ENCODE measurements around the gene RMND5A. TPM values are rescaled to one million over a fixed set of nuclear protein-coding genes. Genes with fewer than 3 reads are reported as not detected.

Gene RMND5A
- total and polyA plus RNA-seq, 12 donors, result 23.4 to 152 (median 105) TPM

- Histone ChIP-seq H3K9me3 (no peaks in the 10 kb centered on the region), H3K4me3 (peak overlapping the region in 1 of 10 donors; percentile 56), H3K36me3 (no peaks in the 10 kb centered on the region), H3K27me3 (peaks cover 0 to 68% (median 47%) of the 10 kb centered on the region in 7 donors), H3K4me1 (peaks cover 2 to 30% (median 19%) of the 10 kb centered on the region in 9 donors), H3K27ac (peak overlapping the region in 1 of 10 donors; percentile 67)
- TF ChIP-seq CTCF (IDR thresholded peaks at IDR 0.05), result no peak
- no peak for ATAC-seq
- 24 to 33% methylated on average over 43 of the region's 43 CpGs for WGBS, 2 donors
- no peak for DNase-seq
- intact Hi-C loops (cut with DNase I), result loop anchor here in 1 of 10 donors (5.0 kb wide), 1 partner anchor 42 kb away; no protein-coding TSS in a partner anchor
These were observed 89.5 kb downstream of the RMND5A start for GRCh38 chr2:86809481-86810121.

DNA sequence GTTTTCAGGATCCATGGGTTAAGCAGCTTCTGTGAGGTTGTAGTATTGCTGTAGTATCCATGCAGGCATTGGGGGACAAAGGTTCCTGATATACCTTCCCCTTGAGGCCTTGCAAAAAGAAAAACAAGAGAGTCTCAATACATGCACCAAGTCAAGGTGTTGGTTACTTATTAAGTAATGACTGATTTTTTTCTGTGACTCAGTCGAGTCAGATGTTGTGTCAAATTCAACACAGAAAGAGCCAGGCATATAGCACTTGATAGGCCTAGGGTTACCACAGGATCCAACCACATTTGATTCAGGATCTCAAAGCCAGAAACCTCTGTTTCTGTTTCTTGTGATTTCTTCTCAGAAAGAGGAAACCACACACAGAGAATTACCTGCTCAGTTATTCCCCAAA, 95.5 kb downstream of the RMND5A start:
- Histone ChIP-seq H3K27ac (no peak overlapping the region), H3K27me3 (peaks cover 0 to 57% (median 25%) of the 10 kb centered on the region in 7 donors), H3K4me3 (no peak overlapping the region), H3K4me1 (no peaks in the 10 kb centered on the region), H3K36me3 (no peaks in the 10 kb centered on the region), H3K9me3 (no peaks in the 10 kb centered on the region)
- intact Hi-C loops (cut with DNase I), result no loop called here
- no peak for ATAC-seq
- TF ChIP-seq CTCF (IDR thresholded peaks at IDR 0.05), result no peak
- WGBS, 2 donors, result 77 to 79% methylated on average over 1 of the region's 1 CpG
- DNase-seq, result no peak

DNA sequence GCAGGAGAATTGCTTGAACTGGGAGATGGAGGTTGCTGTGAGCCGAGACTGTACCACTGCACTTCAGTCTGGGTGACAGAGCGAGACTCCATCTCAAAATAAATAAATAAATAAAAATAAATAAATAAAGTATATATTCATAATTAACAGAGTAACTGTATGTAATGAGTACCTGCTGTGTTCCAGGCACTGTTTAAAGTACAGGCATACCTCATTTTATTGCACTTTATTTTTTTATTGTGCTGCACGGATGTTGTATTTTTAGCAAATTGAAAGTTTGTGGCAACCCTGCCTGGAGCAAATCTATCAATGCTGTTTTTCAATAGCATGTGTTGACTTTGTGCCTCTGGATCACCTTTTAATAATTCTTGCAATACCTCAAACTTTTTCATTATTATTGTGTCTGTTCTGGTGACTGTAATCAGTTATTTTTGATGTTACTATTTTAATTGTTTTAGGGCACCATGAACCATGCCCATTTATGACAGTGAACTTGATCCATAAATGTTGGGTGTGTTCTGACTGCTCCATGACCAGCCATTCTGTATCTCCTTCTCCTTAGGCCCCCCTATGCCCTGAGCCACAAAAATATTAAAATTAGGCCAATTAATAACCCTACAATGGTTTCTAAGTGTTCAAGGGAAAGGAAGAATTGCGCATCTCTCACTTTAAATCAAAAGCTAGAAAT, 98.2 kb downstream of the RMND5A start:
- Histone ChIP-seq H3K4me3 (no peak overlapping the region), H3K4me1 (no peaks in the 10 kb centered on the region), H3K36me3 (no peaks in the 10 kb centered on the region), H3K27me3 (peaks cover 0 to 35% (median 6%) of the 10 kb centered on the region in 7 donors), H3K27ac (no peak overlapping the region), H3K9me3 (peaks cover 0 to 12% (median 6%) of the 10 kb centered on the region in 11 donors)
- WGBS, 2 donors, result 92 to 96% methylated on average over 4 of the region's 4 CpGs
- DNase-seq (no peak), ATAC-seq (no peak)
- TF ChIP-seq CTCF (IDR thresholded peaks at IDR 0.05), result no peak
- intact Hi-C loops (cut with DNase I), result no loop called here

- DNase-seq (no peak), ATAC-seq (no peak)
- H3K36me3 ChIP-seq, result no peaks in the 10 kb centered on the region
- WGBS, 2 donors, result 89 to 96% methylated on average over 2 of the region's 2 CpGs
- H3K4me1 ChIP-seq, result no peaks in the 10 kb centered on the region
- H3K9me3 ChIP-seq, result peaks cover 0 to 14% (median 6%) of the 10 kb centered on the region in 11 donors
- intact Hi-C loops (cut with DNase I), result no loop called here
- no peak overlapping the region for H3K27ac ChIP-seq
- no peak overlapping the region for H3K4me3 ChIP-seq
- peaks cover 0 to 28% (median 6%) of the 10 kb centered on the region in 7 donors for H3K27me3 ChIP-seq
- TF ChIP-seq CTCF (IDR thresholded peaks at IDR 0.05), result no peak
These were observed 98.9 kb downstream of the RMND5A start for GRCh38 chr2:86818957-86819356.

Measured in heart right ventricle (tissue), 16 donors.